Hepatocyte (in vitro differentiated cells): Measurements from ENCODE around the gene FMN1. TPM values are rescaled to one million over a fixed set of nuclear protein-coding genes. Genes with fewer than 3 reads are reported as not detected.

ENCODE experiments used
- DNase-seq: peaks from one replicate; pipeline ENCODE4 v3.0.0-alpha.2; 2016; ENCODE audit warnings: low spot score
- H2AFZ ChIP-seq: fragments of 200-600 bp; sonication (generic); 2 replicates; pipeline ENCODE4 v1.6.0; 2016; ENCODE audit warnings: antibody characterized with exemption, mild to moderate bottlenecking
- H3K27ac ChIP-seq: fragments of 200-600 bp; sonication (generic); 2 replicates; pipeline ENCODE4 v1.5.1; 2016; ENCODE audit warnings: mild to moderate bottlenecking
- H3K27me3 ChIP-seq: fragments of 200-600 bp; sonication (generic); 2 replicates; pipeline ENCODE4 v1.6.1; 2016
- H3K36me3 ChIP-seq: fragments of 200-600 bp; sonication (generic); replicated peaks from 2 replicates; pipeline ENCODE4 v1.5.1; 2016; ENCODE audit warnings: low read depth; ENCODE audit not compliant: insufficient read depth
- H3K4me1 ChIP-seq: fragments of 200-600 bp; sonication (generic); 2 replicates; pipeline ENCODE4 v1.5.1; 2016; ENCODE audit warnings: mild to moderate bottlenecking, moderate library complexity; ENCODE audit not compliant: insufficient read depth
- H3K4me2 ChIP-seq: fragments of 200-600 bp; sonication (generic); 2 replicates; pipeline ENCODE4 v1.6.0; 2016
- H3K4me3 ChIP-seq: fragments of 200-600 bp; sonication (generic); 2 replicates; pipeline ENCODE4 v1.5.1; 2016; ENCODE audit warnings: mild to moderate bottlenecking
- H3K79me2 ChIP-seq: fragments of 200-600 bp; sonication (generic); 2 replicates; pipeline ENCODE4 v1.6.0; 2017; ENCODE audit warnings: mild to moderate bottlenecking
- H3K9me2 ChIP-seq: fragments of 200-600 bp; sonication (generic); replicated peaks from 2 replicates; pipeline ENCODE4 v1.6.0; 2017; ENCODE audit warnings: mild to moderate bottlenecking; ENCODE audit not compliant: insufficient read depth
- H3K9me3 ChIP-seq: fragments of 200-600 bp; sonication (generic); 2 replicates; pipeline ENCODE4 v1.5.1; 2016; ENCODE audit warnings: low read depth, mild to moderate bottlenecking
- H4K20me1 ChIP-seq: fragments of 200-600 bp; sonication (generic); 2 replicates; pipeline ENCODE4 v1.6.0; 2016; ENCODE audit warnings: mild to moderate bottlenecking; ENCODE audit not compliant: insufficient read depth, poor library complexity, severe bottlenecking
- EZH2 ChIP-seq: fragments of 200-600 bp; sonication (generic); IDR thresholded peaks from 2 replicates; pipeline ENCODE4 v1.6.1; 2016; ENCODE audit warnings: antibody characterized with exemption, mild to moderate bottlenecking, borderline replicate concordance
- EZH2phosphoT487 ChIP-seq: fragments of 200-600 bp; sonication (generic); IDR thresholded peaks from one replicate; pipeline ENCODE4 v1.6.1; 2018; ENCODE audit warnings: antibody characterized with exemption, mild to moderate bottlenecking, low read depth, moderate library complexity; ENCODE audit not compliant: unreplicated experiment, severe bottlenecking
- WGBS: methylation state at CpG from one replicate; pipeline ENCODE4 v1.1.6; 2016; ENCODE audit warnings: low lambda C conversion rate; ENCODE audit errors: missing lambda C conversion rate; 5-methylcytosine and 5-hydroxymethylcytosine counted together
- polyA plus RNA-seq: library from polyadenylated mRNA; unstranded; fragments of >200 nt; fragmentation: Nextera tagmentation; extraction: Ambion mirVana; gene quantifications from 2 replicates; pipeline ENCODE4 v1.2.1, GENCODE V29; 2016
- total RNA-seq: library from RNA; depleted of rRNA; stranded (reverse); fragments of >200 nt; gene quantifications from 2 replicates; pipeline ENCODE4 v1.2.3, GENCODE V29; 2014
- TF ChIP-seq, protein P1 (sequence below): fragments of 200-600 bp; sonication (generic); IDR thresholded peaks from 2 replicates; pipeline ENCODE4 v1.5.1; 2016; ENCODE audit warnings: antibody characterized with exemption, mild to moderate bottlenecking; ENCODE audit not compliant: poor library complexity

Gene FMN1
- total and polyA plus RNA-seq, 2 experiments from 2014 or later: 0.07 to 0.70 TPM

DNA sequence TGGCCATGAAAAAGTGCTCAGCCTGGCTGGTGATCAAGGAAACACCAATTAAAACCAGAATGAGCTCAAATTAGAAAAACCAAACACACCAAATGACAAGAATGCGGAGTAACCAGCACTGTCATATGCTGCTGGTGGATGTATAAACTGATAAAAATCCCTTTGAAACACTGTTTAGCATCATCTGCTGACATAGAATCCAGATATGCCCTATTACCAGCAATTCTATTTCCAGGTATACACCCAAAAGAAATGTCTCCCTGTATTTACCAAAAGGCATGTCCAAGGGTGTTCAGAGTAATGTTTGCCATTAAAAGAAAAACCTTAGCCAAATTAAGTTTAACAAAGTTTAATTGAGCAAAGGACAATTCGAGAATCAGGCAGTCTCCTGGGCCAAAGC is 138.6 kb downstream of the FMN1 start:
- DNase-seq: no peak
- H2AFZ ChIP-seq: no peak overlapping the region
- WGBS: 88% methylated on average over 2 of the region's 2 CpGs
- no peak overlapping the region for H3K4me2 ChIP-seq
- H3K36me3 ChIP-seq: no peaks in the 10 kb centered on the region
- H3K4me3 ChIP-seq: no peak overlapping the region
- no peak overlapping the region for H3K27ac ChIP-seq
- no peaks in the 10 kb centered on the region for H3K79me2 ChIP-seq
- TF ChIP-seq EZH2phosphoT487 (no peak), EZH2 (no peak)
- TF ChIP-seq, protein P1, sequence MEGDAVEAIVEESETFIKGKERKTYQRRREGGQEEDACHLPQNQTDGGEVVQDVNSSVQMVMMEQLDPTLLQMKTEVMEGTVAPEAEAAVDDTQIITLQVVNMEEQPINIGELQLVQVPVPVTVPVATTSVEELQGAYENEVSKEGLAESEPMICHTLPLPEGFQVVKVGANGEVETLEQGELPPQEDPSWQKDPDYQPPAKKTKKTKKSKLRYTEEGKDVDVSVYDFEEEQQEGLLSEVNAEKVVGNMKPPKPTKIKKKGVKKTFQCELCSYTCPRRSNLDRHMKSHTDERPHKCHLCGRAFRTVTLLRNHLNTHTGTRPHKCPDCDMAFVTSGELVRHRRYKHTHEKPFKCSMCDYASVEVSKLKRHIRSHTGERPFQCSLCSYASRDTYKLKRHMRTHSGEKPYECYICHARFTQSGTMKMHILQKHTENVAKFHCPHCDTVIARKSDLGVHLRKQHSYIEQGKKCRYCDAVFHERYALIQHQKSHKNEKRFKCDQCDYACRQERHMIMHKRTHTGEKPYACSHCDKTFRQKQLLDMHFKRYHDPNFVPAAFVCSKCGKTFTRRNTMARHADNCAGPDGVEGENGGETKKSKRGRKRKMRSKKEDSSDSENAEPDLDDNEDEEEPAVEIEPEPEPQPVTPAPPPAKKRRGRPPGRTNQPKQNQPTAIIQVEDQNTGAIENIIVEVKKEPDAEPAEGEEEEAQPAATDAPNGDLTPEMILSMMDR: no peak
- H4K20me1 ChIP-seq: no peaks in the 10 kb centered on the region
- H3K9me3 ChIP-seq: no peaks in the 10 kb centered on the region
- no peaks in the 10 kb centered on the region for H3K27me3 ChIP-seq
- no peaks in the 10 kb centered on the region for H3K9me2 ChIP-seq
- H3K4me1 ChIP-seq: no peaks in the 10 kb centered on the region

DNA sequence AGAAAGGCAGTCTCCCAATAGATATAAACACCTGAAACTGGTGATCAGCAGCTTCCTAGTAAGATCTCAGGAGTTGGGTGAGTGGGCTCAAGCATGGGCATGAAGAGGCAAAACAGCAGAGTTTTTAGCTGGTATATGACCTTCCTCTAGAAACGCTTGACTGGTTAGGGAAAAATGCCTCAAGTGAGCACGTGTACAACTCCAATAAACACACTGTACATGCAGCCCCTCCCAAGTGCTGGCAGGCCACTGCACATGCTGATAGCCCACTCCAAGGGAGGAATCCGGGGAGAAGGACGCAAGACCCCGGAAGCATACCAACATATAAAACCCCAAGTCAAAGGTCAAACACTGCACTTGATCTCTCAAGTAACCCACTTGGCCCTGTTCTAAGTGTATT is 143.0 kb downstream of the FMN1 start:
- TF ChIP-seq, protein P1: no peak
- TF ChIP-seq EZH2 (no peak), EZH2phosphoT487 (no peak)
- no peak overlapping the region for H2AFZ ChIP-seq
- no peak overlapping the region for H3K27ac ChIP-seq
- H3K9me2 ChIP-seq: no peaks in the 10 kb centered on the region
- no peaks in the 10 kb centered on the region for H3K27me3 ChIP-seq
- no peaks in the 10 kb centered on the region for H3K9me3 ChIP-seq
- H4K20me1 ChIP-seq: no peaks in the 10 kb centered on the region
- H3K4me1 ChIP-seq: no peaks in the 10 kb centered on the region
- no peak for DNase-seq
- WGBS: 70% methylated on average over 5 of the region's 5 CpGs
- H3K36me3 ChIP-seq: no peaks in the 10 kb centered on the region
- no peak overlapping the region for H3K4me2 ChIP-seq
- no peak overlapping the region for H3K4me3 ChIP-seq
- no peaks in the 10 kb centered on the region for H3K79me2 ChIP-seq

DNA sequence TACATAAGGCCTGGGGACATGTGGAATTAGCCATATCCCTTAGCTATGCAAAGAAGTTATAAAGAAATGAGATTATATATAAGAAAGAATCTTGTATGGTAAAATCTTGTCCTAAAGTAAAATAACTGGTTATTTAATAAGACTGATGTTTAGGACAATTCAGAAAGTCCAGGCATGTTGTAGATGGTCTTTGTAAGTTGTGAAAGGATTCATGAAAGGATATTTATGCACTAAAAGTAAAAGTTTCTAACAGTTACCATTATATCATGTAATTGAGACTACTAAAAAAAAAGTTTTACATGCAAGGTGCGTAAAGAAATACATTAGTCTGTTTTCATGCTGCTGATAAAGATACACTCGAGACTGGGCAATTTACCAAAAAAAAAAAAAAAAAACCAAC is 146.3 kb downstream of the FMN1 start:
- H3K79me2 ChIP-seq: no peaks in the 10 kb centered on the region
- no peak overlapping the region for H2AFZ ChIP-seq
- H3K9me2 ChIP-seq: no peaks in the 10 kb centered on the region
- no peaks in the 10 kb centered on the region for H4K20me1 ChIP-seq
- 88% methylated on average over 2 of the region's 2 CpGs for WGBS
- H3K4me1 ChIP-seq: no peaks in the 10 kb centered on the region
- H3K9me3 ChIP-seq: no peaks in the 10 kb centered on the region
- no peak for DNase-seq
- no peak overlapping the region for H3K4me3 ChIP-seq
- no peaks in the 10 kb centered on the region for H3K36me3 ChIP-seq
- no peak overlapping the region for H3K27ac ChIP-seq
- H3K4me2 ChIP-seq: no peak overlapping the region
- no peaks in the 10 kb centered on the region for H3K27me3 ChIP-seq
- no peak for TF ChIP-seq EZH2phosphoT487
- TF ChIP-seq, protein P1: no peak
- TF ChIP-seq EZH2: no peak

DNA sequence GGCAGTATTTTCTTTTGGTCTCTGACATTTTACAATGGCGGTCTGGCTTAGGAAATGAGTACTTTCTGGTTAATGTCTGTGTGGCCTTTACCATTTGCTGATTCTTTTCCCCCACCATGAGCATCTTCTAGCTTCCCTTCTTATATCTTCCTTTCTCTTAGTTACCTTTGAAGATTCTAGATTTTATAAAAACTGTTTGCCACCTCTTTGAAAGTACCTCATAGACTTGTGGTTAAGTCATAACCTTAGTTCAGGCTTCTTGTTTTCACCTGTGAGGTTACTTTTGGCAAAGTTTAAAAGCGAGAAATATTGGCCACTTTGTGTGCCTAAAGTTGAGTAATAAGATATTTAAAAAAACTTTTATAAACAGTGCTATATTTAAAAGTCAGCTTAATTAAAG is 147.4 kb downstream of the FMN1 start:
- Histone ChIP-seq H3K9me2 (no peaks in the 10 kb centered on the region), H3K36me3 (no peaks in the 10 kb centered on the region), H2AFZ (no peak overlapping the region), H3K9me3 (no peaks in the 10 kb centered on the region), H4K20me1 (no peaks in the 10 kb centered on the region), H3K4me1 (no peaks in the 10 kb centered on the region), H3K27ac (no peak overlapping the region), H3K4me3 (no peak overlapping the region), H3K27me3 (no peaks in the 10 kb centered on the region), H3K79me2 (no peaks in the 10 kb centered on the region), H3K4me2 (no peak overlapping the region)
- TF ChIP-seq EZH2phosphoT487 (no peak), EZH2 (no peak)
- TF ChIP-seq, protein P1: no peak
- DNase-seq: no peak
- WGBS: 63% methylated on average over 2 of the region's 2 CpGs
